ENCODE measurements around the gene GNL3.

- TF ChIP-seq EZH2 (IDR thresholded peaks at IDR 0.05; ENCODE audit: borderline replicate concordance, low read depth, low read length, severe bottlenecking) (no peak), POLR2A (IDR thresholded peaks at IDR 0.05; ENCODE audit: low read depth, low read length) (no peak), CTCF (IDR thresholded peaks at IDR 0.05; ENCODE audit: extremely low read depth in 1 of 2, insufficient read depth in 1 of 2, low read depth in 1 of 2, low read length in 2 of 2) (no peak)
Observed at GRCh38 chr3:52655895-52656294, 29.9 kb upstream of the GNL3 start.

Data from endothelial cell of umbilical vein (primary cell).